Neutrophil (primary cell): ENCODE measurements around the gene MYEOV.

Source experiments
- H3K27ac ChIP-seq: fragments of 200-600 bp; sonication (generic); 2 replicates; pipeline ENCODE4 v1.5.1; 2016; ENCODE audit warnings: mild to moderate bottlenecking, moderate library complexity
- H3K27me3 ChIP-seq: fragments of 200-600 bp; sonication (generic); 2 replicates; pipeline ENCODE4 v1.6.0; 2016; ENCODE audit warnings: mild to moderate bottlenecking
- H3K36me3 ChIP-seq: fragments of 200-600 bp; sonication (generic); 2 replicates; pipeline ENCODE4 v1.5.1; 2017
- H3K4me1 ChIP-seq, 2 experiments: fragments of 200-600 bp in 1 of 2; sonication (generic) in 1 of 2; 1 replicate in 1 of 2; 2 replicates in 1 of 2; pipeline versions ENCODE4 v1.5.1 to v1.6.1; 2013 to 2016; ENCODE audit warnings: low read depth in 1 of 2, low read length in 1 of 2, mild to moderate bottlenecking in 1 of 2, moderate library complexity in 1 of 2; ENCODE audit not compliant: control insufficient read depth in 1 of 2, insufficient read depth in 1 of 2
- H3K4me3 ChIP-seq, 2 experiments: fragments of 200-600 bp in 1 of 2; sonication (generic) in 1 of 2; 1 replicate in 1 of 2; 2 replicates in 1 of 2; pipeline ENCODE4 v1.5.1; 2013 to 2016; ENCODE audit warnings: low read depth in 1 of 2, low read length in 1 of 2, mild to moderate bottlenecking in 1 of 2, moderate library complexity in 1 of 2
- H3K9me3 ChIP-seq: fragments of 200-600 bp; sonication (generic); 2 replicates; pipeline ENCODE4 v1.5.1; 2016
- TF ChIP-seq, protein P1 (sequence below): fragments of 200-600 bp; sonication (generic); IDR thresholded peaks from 2 replicates; pipeline ENCODE4 v1.5.1; 2016; ENCODE audit warnings: antibody characterized with exemption

MYEOV gene

GRCh38 chr11:69328231-69328630, 34.3 kb downstream of the MYEOV start:
- H3K9me3 ChIP-seq, result no peaks in the 10 kb centered on the region
- H3K36me3 ChIP-seq, result no peaks in the 10 kb centered on the region
- TF ChIP-seq, protein P1, sequence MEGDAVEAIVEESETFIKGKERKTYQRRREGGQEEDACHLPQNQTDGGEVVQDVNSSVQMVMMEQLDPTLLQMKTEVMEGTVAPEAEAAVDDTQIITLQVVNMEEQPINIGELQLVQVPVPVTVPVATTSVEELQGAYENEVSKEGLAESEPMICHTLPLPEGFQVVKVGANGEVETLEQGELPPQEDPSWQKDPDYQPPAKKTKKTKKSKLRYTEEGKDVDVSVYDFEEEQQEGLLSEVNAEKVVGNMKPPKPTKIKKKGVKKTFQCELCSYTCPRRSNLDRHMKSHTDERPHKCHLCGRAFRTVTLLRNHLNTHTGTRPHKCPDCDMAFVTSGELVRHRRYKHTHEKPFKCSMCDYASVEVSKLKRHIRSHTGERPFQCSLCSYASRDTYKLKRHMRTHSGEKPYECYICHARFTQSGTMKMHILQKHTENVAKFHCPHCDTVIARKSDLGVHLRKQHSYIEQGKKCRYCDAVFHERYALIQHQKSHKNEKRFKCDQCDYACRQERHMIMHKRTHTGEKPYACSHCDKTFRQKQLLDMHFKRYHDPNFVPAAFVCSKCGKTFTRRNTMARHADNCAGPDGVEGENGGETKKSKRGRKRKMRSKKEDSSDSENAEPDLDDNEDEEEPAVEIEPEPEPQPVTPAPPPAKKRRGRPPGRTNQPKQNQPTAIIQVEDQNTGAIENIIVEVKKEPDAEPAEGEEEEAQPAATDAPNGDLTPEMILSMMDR, result no peak
- H3K4me1 ChIP-seq, result no peaks in the 10 kb centered on the region
- H3K27me3 ChIP-seq, result no peaks in the 10 kb centered on the region
- H3K27ac ChIP-seq, result no peak overlapping the region
- H3K4me3 ChIP-seq, result no peak overlapping the region

GRCh38 chr11:69329581-69329980, 35.6 kb downstream of the MYEOV start:
- Histone ChIP-seq H3K36me3 (no peaks in the 10 kb centered on the region), H3K4me3 (no peak overlapping the region), H3K27ac (no peak overlapping the region), H3K9me3 (no peaks in the 10 kb centered on the region), H3K4me1 (no peaks in the 10 kb centered on the region), H3K27me3 (no peaks in the 10 kb centered on the region)
- TF ChIP-seq, protein P1, result no peak

DNA sequence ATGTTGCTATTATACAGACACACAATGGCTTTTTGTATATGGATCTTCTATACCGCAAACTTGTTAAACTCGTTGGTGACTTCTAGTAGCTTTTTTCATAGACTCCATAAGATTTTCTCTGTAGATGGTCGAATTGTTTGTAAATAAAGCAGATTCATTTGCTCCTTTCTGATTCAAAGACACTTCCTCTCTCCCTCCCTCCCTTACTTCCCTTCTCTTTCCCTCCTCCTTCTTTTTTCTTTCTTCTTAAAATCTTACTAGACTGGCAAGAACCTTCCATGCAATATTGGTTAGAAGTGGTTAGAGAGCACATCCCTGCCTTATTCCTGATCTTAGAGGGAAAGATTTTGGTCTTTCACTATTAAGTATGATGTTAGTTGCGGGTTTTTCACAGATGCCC, 36.4 kb downstream of the MYEOV start:
- no peaks in the 10 kb centered on the region for H3K36me3 ChIP-seq
- H3K4me3 ChIP-seq, result no peak overlapping the region
- TF ChIP-seq, protein P1, result no peak
- H3K27me3 ChIP-seq, result no peaks in the 10 kb centered on the region
- H3K27ac ChIP-seq, result no peak overlapping the region
- H3K4me1 ChIP-seq, result no peaks in the 10 kb centered on the region
- H3K9me3 ChIP-seq, result no peaks in the 10 kb centered on the region

- Histone ChIP-seq H3K9me3 (no peaks in the 10 kb centered on the region), H3K36me3 (no peaks in the 10 kb centered on the region), H3K27ac (no peak overlapping the region), H3K4me1 (no peaks in the 10 kb centered on the region), H3K4me3 (no peak overlapping the region), H3K27me3 (no peaks in the 10 kb centered on the region)
- TF ChIP-seq, protein P1, result no peak
Observed at GRCh38 chr11:69333149-69333710, 39.3 kb downstream of the MYEOV start.

- Histone ChIP-seq H3K27me3 (no peaks in the 10 kb centered on the region), H3K4me3 (no peak overlapping the region), H3K4me1 (no peaks in the 10 kb centered on the region), H3K27ac (no peak overlapping the region), H3K36me3 (no peaks in the 10 kb centered on the region), H3K9me3 (no peaks in the 10 kb centered on the region)
- TF ChIP-seq, protein P1, result no peak
Observed at GRCh38 chr11:69333879-69334278, 39.9 kb downstream of the MYEOV start.
